K562 (cell line): ENCODE measurements around the gene DOCK8. TPM values are rescaled to one million over a fixed set of nuclear protein-coding genes. Genes with fewer than 3 reads are reported as not detected.

ENCODE experiments used
- ATAC-seq: fragments of 200-7000 bp; cut with Tn5 transposase; 3 replicates; pipeline ENCODE4 v1.9.1; 2020; ENCODE audit warnings: moderate library complexity
- BruUV-seq: library from RNA; stranded (reverse); fragments of 400-500 nt; replicated peaks from 2 replicates; lab custom pipeline; 2021; lab: Mats Ljungman, UMichigan
- CTCF ChIA-PET: fragments of 300-600 bp; formaldehyde crosslinking; extraction: SDS; loops from one replicate; lab custom pipeline; 2021; ENCODE audit warnings: low intra/inter-chr PET ratio; lab: Yijun Ruan, JAX
- POLR2A ChIA-PET: fragments of 300-600, 350-650 bp; sonication (Branson Sonifier 250); formaldehyde crosslinking; extraction: SDS; loops from one replicate; lab custom pipeline; 2021; ENCODE audit warnings: antibody characterized with exemption, inconsistent platforms; lab: Yijun Ruan, JAX
- DNase-seq, 4 experiments: peaks; one replicate each; pipeline versions ENCODE4 v3.0.0 to v3.0.0-alpha.2; 2011 to 2018; ENCODE audit warnings: low spot score in 3 of 4, mixed read lengths in 3 of 4; ENCODE audit errors: extremely low read depth in 1 of 4
- FAIRE-seq: peaks from 2 replicates; lab custom pipeline; 2011; peaks lifted over from hg19 to GRCh38; lab: Jason Lieb, UNC
- H2AFZ ChIP-seq: 2 replicates; pipeline ENCODE4 v1.6.0; 2011; ENCODE audit warnings: low read depth, low read length, control low read depth, inconsistent platforms
- H3K27ac ChIP-seq: fragments of 200-600 bp; 3 replicates; pipeline ENCODE4 v1.8.0; 2011; ENCODE audit warnings: low read depth, mild to moderate bottlenecking, control low read depth, inconsistent platforms, low read length, moderate library complexity, mixed read lengths; ENCODE audit errors: extremely low read depth
- H3K27me3 ChIP-seq, 2 experiments: fragments of 300-600 bp in 1 of 2; 2 replicates in 1 of 2; 3 replicates in 1 of 2; pipeline versions ENCODE4 v1.6.0 to v1.8.0; 2011; ENCODE audit warnings: inconsistent platforms in 2 of 2, low read length in 2 of 2, mild to moderate bottlenecking in 1 of 2, mixed read lengths in 1 of 2, moderate library complexity in 1 of 2; ENCODE audit not compliant: control insufficient read depth in 2 of 2, insufficient read depth in 2 of 2
- H3K36me3 ChIP-seq: fragments of 300-600 bp; 3 replicates; pipeline ENCODE4 v1.8.0; 2011; ENCODE audit warnings: mild to moderate bottlenecking, low read length, inconsistent platforms; ENCODE audit not compliant: control insufficient read depth, insufficient read depth
- H3K4me1 ChIP-seq, 2 experiments: fragments of 200-600 bp in 1 of 2; replicated peaks in 1 of 2; 2 replicates in 1 of 2; 3 replicates in 1 of 2; pipeline versions ENCODE4 v1.5.1 to v1.8.0; 2011; ENCODE audit warnings: inconsistent platforms in 2 of 2, low read length in 2 of 2, mild to moderate bottlenecking in 1 of 2, mixed read lengths in 1 of 2, moderate library complexity in 1 of 2; ENCODE audit not compliant: control insufficient read depth in 2 of 2, insufficient read depth in 2 of 2
- H3K4me2 ChIP-seq: 2 replicates; pipeline ENCODE4 v1.6.1; 2011; ENCODE audit warnings: low read length, control low read depth, inconsistent platforms, mixed read lengths; ENCODE audit not compliant: insufficient read depth
- H3K4me3 ChIP-seq: fragments of 200-600 bp; sonication (generic), shearing (Covaris generic); 2 replicates; pipeline ENCODE4 v1.5.1; 2016; ENCODE audit warnings: control low read depth, inconsistent platforms
- H3K79me2 ChIP-seq: fragments of 200-600 bp; 3 replicates; pipeline ENCODE4 v1.8.0; 2011; ENCODE audit warnings: low read length, inconsistent platforms; ENCODE audit not compliant: control insufficient read depth, insufficient read depth
- H3K9ac ChIP-seq, 2 experiments: 2 replicates each; pipeline versions ENCODE4 v1.6.0 to v1.6.1; 2011; ENCODE audit warnings: low read depth in 2 of 2, low read length in 2 of 2, control low read depth in 1 of 2, inconsistent platforms in 1 of 2, mild to moderate bottlenecking in 1 of 2, mixed read lengths in 1 of 2; ENCODE audit not compliant: insufficient read depth in 1 of 2
- H3K9me1 ChIP-seq: one replicate; pipeline ENCODE4 v1.6.0; 2011; ENCODE audit warnings: inconsistent platforms, mild to moderate bottlenecking, low read length, moderate library complexity; ENCODE audit not compliant: control insufficient read depth, insufficient read depth
- H3K9me3 ChIP-seq: replicated peaks from 2 replicates; pipeline ENCODE4 v1.5.1; 2011; ENCODE audit warnings: low read depth, low read length, inconsistent platforms; ENCODE audit not compliant: control insufficient read depth, insufficient read depth
- H4K20me1 ChIP-seq: replicated peaks from 2 replicates; pipeline ENCODE4 v1.6.1; 2011; ENCODE audit warnings: low read length, inconsistent platforms, mixed read lengths; ENCODE audit not compliant: control insufficient read depth, insufficient read depth
- ATF7 ChIP-seq: fragments of 450-650 bp; IDR thresholded peaks from 2 replicates; pipeline ENCODE4 v1.7.1; 2014; ENCODE audit warnings: mild to moderate bottlenecking, moderate library complexity
- CEBPG ChIP-seq, 3 experiments: fragments of 200-800 bp in 1 of 3; sonication (Bioruptor generic) in 1 of 3; sonication (generic) in 1 of 3; formaldehyde crosslinking in 1 of 3; IDR thresholded peaks in 2 of 3; conservative IDR thresholded peaks in 1 of 3; 2 replicates each; pipeline versions ENCODE4 v1.6.1 to v1.8.0; 2016 to 2022; ENCODE audit warnings: missing compliant biosample characterization in 2 of 3, missing genetic modification characterization in 2 of 3, mild to moderate bottlenecking in 1 of 3, missing genetic modification reagents in 1 of 3
- WGBS: fragments of 100-300 bp; shearing (Covaris generic); methylation state at CpG from one replicate; pipeline ENCODE4 v1.1.6; 2016; ENCODE audit warnings: low coverage, mixed read lengths; ENCODE audit not compliant: insufficient coverage; ENCODE audit errors: missing lambda C conversion rate; 5-methylcytosine and 5-hydroxymethylcytosine counted together
- in situ Hi-C: fragments of 300-500 bp; cut with MboI; formaldehyde crosslinking; loops from 4 replicates; pipeline ENCODE4 v1.15.0; 2018; ENCODE audit warnings: inconsistent platforms, mixed read lengths
- intact Hi-C: fragments of 100-400 bp; cut with micrococcal nuclease; formaldehyde crosslinking; loops from 2 replicates; pipeline ENCODE4 v1.14.2; 2022
- polyA plus RNA-seq, 8 experiments: library from polyadenylated mRNA; depleted of rRNA in 4 of 8; stranded (reverse) in 5 of 8; unstranded in 3 of 8; fragments of >200 nt; fragmentation: Nextera tagmentation in 2 of 8; fragmentation: Illumina TruSeq in 1 of 8; extraction: Ambion mirVana in 2 of 8; extraction: Trizol in 1 of 8; gene quantifications; 2 replicates each; pipeline versions ENCODE4 v1.2.1 to v1.2.3, GENCODE V29; 2011 to 2014; ENCODE audit warnings: inconsistent platforms in 1 of 8, missing spikeins in 1 of 8
- total RNA-seq, 7 experiments: library from RNA; depleted of rRNA in 6 of 7; stranded (reverse); fragments of >200 nt in 6 of 7; fragmentation: Illumina TruSeq in 2 of 7; extraction: Trizol in 2 of 7; gene quantifications; 2 replicates each; pipeline versions ENCODE4 v1.2.1 to v1.2.3, GENCODE V29; 2011 to 2021; ENCODE audit warnings: low replicate concordance in 1 of 7
- TF ChIP-seq, protein P1 (sequence below): fragments of 450-650 bp; formaldehyde crosslinking; IDR thresholded peaks from 2 replicates; pipeline ENCODE4 v1.4.0; 2020; ENCODE audit warnings: mild to moderate bottlenecking, mixed read lengths

Gene DOCK8
- total and polyA plus RNA-seq, 9 of the 15 experiments (the other 6 are each of a cell fraction or from before 2014, with no cell fraction given) = 14.4 to 53.8 (median 25.1) TPM

DNA sequence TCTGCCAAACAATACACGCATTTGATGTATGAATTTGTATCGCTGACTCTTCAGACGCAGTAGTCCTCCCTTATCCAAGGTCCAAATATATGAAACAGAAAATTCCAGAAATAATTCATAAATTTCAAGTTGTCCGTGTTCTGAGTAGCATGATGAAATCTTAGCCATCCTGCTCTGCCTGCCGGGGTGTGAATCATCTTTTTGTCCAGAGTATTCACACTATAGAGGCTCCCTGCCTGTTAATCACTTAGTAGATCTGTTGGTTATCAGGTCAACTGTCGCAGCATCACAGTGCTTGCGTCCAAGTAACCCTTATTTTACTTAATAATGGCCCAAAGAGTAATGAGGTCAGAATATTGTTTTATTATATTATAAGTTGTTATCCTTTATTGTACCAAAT, 268.1 kb downstream of the DOCK8 start:
- ATAC-seq (no peak), DNase-seq (no peak), FAIRE-seq (no peak)
- WGBS = 4% methylated on average over 7 of the region's 7 CpGs
- Histone ChIP-seq H2AFZ (no peak overlapping the region), H3K4me1 (no peaks in the 10 kb centered on the region), H3K27me3 (peaks cover 0 to 9% of the 10 kb centered on the region in 2 experiments; a peak in 3 of 5 replicates), H3K9me3 (no peaks in the 10 kb centered on the region), H3K9me1 (no peaks in the 10 kb centered on the region), H3K36me3 (no peaks in the 10 kb centered on the region), H3K4me3 (no peak overlapping the region), H3K9ac (no peak overlapping the region), H3K79me2 (no peaks in the 10 kb centered on the region), H3K4me2 (no peak overlapping the region), H3K27ac (no peak overlapping the region), H4K20me1 (no peaks in the 10 kb centered on the region)
- in situ Hi-C loops = no loop called here
- BruUV-seq = no TSS peak
- TF ChIP-seq, protein P1, sequence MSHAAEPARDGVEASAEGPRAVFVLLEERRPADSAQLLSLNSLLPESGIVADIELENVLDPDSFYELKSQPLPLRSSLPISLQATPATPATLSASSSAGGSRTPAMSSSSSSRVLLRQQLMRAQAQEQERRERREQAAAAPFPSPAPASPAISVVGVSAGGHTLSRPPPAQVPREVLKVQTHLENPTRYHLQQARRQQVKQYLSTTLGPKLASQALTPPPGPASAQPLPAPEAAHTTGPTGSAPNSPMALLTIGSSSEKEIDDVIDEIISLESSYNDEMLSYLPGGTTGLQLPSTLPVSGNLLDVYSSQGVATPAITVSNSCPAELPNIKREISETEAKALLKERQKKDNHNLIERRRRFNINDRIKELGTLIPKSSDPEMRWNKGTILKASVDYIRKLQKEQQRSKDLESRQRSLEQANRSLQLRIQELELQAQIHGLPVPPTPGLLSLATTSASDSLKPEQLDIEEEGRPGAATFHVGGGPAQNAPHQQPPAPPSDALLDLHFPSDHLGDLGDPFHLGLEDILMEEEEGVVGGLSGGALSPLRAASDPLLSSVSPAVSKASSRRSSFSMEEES (CRISPR knock-in tag) = no peak
- TF ChIP-seq ATF7 (no peak), CEBPG (CRISPR knock-in tag; IDR thresholded peaks at IDR 0.05) (no peak), CEBPG (tag; conservative IDR thresholded peaks at IDR 0.05 in 1 of 2, IDR thresholded peaks at IDR 0.05 in 1 of 2) (0 out of 4 replicates have a peak, but pooled peaks of 1 of the 2 experiments have one; percentile 29)
- ChIA-PET CTCF (interaction anchor here (0.6 kb wide), 1 partner anchor 228 kb away, joined by 4 read pairs; no protein-coding TSS in a partner anchor), POLR2A (no interaction called here)
- intact Hi-C loops = no loop called here
